KMS-11 (cell line): Measurements from ENCODE around the gene DMC1.
A peak's percentile ranks its signal among the peaks of the same experiment; 100 is the strongest.

Experiments used
- H2AFZ ChIP-seq: fragments of 200-600 bp; sonication (generic); 2 replicates; pipeline ENCODE4 v1.6.1; 2016; ENCODE audit warnings: antibody characterized with exemption, mixed run types, low read depth
- H3K27ac ChIP-seq: fragments of 200-600 bp; sonication (generic); 2 replicates; pipeline ENCODE4 v1.6.1; 2016; ENCODE audit warnings: mild to moderate bottlenecking, mixed run types
- H3K27me3 ChIP-seq: fragments of 200-600 bp; sonication (generic); 2 replicates; pipeline ENCODE4 v1.6.1; 2017; ENCODE audit warnings: mild to moderate bottlenecking, low read depth, mixed run types, moderate library complexity; ENCODE audit not compliant: insufficient read depth
- H3K36me3 ChIP-seq: fragments of 200-600 bp; sonication (generic); 2 replicates; pipeline ENCODE4 v1.6.1; 2017; ENCODE audit warnings: mild to moderate bottlenecking, mixed run types; ENCODE audit not compliant: insufficient read depth
- H3K4me1 ChIP-seq: fragments of 200-600 bp; sonication (generic); 2 replicates; pipeline ENCODE4 v1.6.1; 2016; ENCODE audit warnings: mild to moderate bottlenecking, low read depth, mixed run types; ENCODE audit not compliant: poor library complexity, severe bottlenecking
- H3K4me2 ChIP-seq: fragments of 200-600 bp; sonication (generic); 2 replicates; pipeline ENCODE4 v1.7.0; 2016; ENCODE audit warnings: mild to moderate bottlenecking, mixed run types
- H3K4me3 ChIP-seq: fragments of 200-600 bp; sonication (generic); IDR thresholded peaks from 2 replicates; pipeline ENCODE4 v1.6.1; 2017; ENCODE audit warnings: low read depth, low read length, mixed read lengths; ENCODE audit not compliant: insufficient read depth
- H3K79me2 ChIP-seq: fragments of 200-600 bp; sonication (generic); 2 replicates; pipeline ENCODE4 v1.6.1; 2016; ENCODE audit warnings: low read depth, mixed run types; ENCODE audit not compliant: insufficient read depth
- H3K9ac ChIP-seq: fragments of 200-600 bp; sonication (generic); 2 replicates; pipeline ENCODE4 v1.6.1; 2016; ENCODE audit warnings: mild to moderate bottlenecking, mixed run types
- H4K20me1 ChIP-seq: fragments of 200-600 bp; sonication (generic); 2 replicates; pipeline ENCODE4 v1.6.1; 2016; ENCODE audit warnings: mild to moderate bottlenecking, mixed run types; ENCODE audit not compliant: insufficient read depth
- CTCF ChIP-seq: fragments of 200-600 bp; sonication (generic); conservative IDR thresholded peaks from 2 replicates; pipeline ENCODE4 v1.6.1; 2017; ENCODE audit warnings: low read depth, mild to moderate bottlenecking, antibody characterized with exemption, low read length, moderate library complexity, mixed read lengths

The DMC1 gene

GRCh38 chr22:38510416-38510970, 59.5 kb downstream of the DMC1 start:
- Histone ChIP-seq H3K36me3 (no peaks in the 10 kb centered on the region), H4K20me1 (no peaks in the 10 kb centered on the region), H3K79me2 (peaks cover 2% of the 10 kb centered on the region; the same call in 1 of the 2 replicates), H2AFZ (no peak overlapping the region), H3K27ac (no peak overlapping the region), H3K4me1 (peaks cover 15% of the 10 kb centered on the region), H3K27me3 (no peaks in the 10 kb centered on the region), H3K4me3 (no peak overlapping the region), H3K4me2 (no peak overlapping the region), H3K9ac (no peak overlapping the region)
- no peak for TF ChIP-seq CTCF

DNA sequence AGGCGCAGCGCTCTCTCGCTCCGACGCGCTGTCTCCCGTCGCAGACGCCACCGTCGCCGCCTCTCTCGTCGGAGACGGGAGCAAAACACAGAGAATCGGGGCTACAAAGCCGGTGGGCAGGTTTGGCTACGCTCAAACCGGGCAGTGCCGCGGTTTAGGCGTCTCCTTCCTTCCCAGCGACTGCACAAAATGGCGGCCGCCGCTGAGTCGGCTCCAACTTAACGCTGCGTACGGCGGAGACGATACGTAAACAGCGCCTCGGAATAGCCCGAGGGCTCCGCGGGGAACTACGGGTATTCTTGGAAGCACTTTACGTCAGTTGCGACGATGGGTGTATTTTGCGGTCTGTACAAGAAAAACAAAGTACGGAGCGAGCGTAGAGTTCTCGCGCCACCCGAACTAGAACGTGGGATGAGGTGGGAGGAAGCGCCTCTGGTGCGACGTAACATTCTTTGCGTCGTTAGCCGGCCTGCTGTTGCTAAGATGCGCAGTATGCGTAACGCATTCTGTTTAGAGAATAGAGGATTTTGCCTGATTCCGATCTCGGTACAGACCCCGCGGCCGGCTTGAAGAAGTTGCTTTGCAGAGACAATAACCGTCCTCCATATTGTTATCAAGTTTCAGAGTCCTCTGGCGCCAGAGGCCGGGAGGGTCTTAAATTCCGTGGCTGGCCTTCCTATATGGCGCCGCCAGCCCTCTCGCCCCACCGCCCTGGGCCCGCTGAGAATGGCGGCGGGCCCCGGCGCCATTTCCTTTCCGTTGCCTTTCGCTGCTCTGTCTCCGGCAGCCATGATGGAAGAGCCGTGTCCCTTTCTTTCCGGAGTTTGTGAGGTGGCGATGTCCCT, 63.6 kb downstream of the DMC1 start, which contains the start of gene DDX17:
TSS of gene DDX17 (minus strand) at position 194 of the 845 bp plus-strand sequence.
- peak within 1 kb of the TSS; percentile 100 for H3K9ac ChIP-seq
- no peaks in the 10 kb centered on the region for H3K27me3 ChIP-seq
- peak within 1 kb of the TSS; percentile 94 for H3K4me2 ChIP-seq
- peaks cover 43% of the 10 kb centered on the region for H3K79me2 ChIP-seq
- H3K27ac ChIP-seq, result peak within 1 kb of the TSS; percentile 99
- H3K4me3 ChIP-seq, result peak within 1 kb of the TSS; percentile 46
- H2AFZ ChIP-seq, result peak within 1 kb of the TSS; percentile 96
- H4K20me1 ChIP-seq, result peaks cover 32% of the 10 kb centered on the region
- peaks cover 31% of the 10 kb centered on the region for H3K4me1 ChIP-seq
- no peak for TF ChIP-seq CTCF
- H3K36me3 ChIP-seq, result no peaks in the 10 kb centered on the region; the same call in 1 of the 2 replicates

GRCh38 chr22:38505541-38506117, 64.4 kb downstream of the DMC1 start:
- no peaks in the 10 kb centered on the region; the same call in 1 of the 2 replicates for H3K36me3 ChIP-seq
- H2AFZ ChIP-seq, result peak overlapping the region; percentile 56
- peaks cover 34% of the 10 kb centered on the region for H4K20me1 ChIP-seq
- peaks cover 50% of the 10 kb centered on the region for H3K79me2 ChIP-seq
- H3K27me3 ChIP-seq, result no peaks in the 10 kb centered on the region
- H3K4me2 ChIP-seq, result peak overlapping the region; percentile 94
- no peak for TF ChIP-seq CTCF
- H3K9ac ChIP-seq, result peak overlapping the region; percentile 100
- H3K27ac ChIP-seq, result peak overlapping the region; percentile 99
- H3K4me3 ChIP-seq, result no peak overlapping the region
- H3K4me1 ChIP-seq, result peaks cover 31% of the 10 kb centered on the region

DNA sequence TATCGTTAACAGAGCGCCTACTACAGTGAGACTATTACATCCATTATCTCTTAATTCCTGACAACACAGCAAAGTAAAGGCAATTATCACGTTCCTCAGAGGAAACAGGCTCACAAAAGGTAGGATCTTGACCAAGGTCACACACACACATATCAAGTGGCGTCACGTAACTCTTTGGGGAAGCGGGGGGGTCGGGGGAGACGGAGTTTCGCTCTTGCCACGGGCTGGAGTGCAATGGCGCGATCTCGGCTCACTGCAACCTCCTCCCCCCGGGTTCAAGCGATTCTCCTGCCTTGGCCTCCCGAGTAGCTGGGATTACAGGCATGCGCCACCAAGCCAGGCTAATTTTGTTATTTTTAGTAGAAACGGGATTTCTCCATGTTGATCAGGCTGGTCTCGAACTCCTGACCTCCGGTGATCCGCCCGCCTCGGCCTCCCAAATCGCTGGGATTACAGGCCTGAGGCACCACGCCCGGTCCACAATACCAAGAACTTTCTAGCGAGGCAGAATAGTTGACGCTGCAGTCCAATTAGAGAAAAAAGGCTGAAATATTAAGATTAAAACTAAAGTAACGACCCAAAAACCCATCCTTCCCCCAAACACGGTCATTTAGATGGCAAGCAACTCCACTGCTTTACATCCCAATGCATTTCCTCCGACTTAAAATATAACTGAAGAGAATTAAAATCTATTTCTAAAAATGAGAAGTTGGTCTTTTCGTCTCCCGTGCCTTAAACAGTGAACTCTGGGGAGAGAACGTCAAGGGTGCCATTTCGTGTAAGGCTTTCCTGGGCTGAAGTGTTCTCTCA, 65.0 kb downstream of the DMC1 start:
- H3K4me2 ChIP-seq, result peak overlapping the region; percentile 94
- H3K9ac ChIP-seq, result peak overlapping the region; percentile 100
- H3K27me3 ChIP-seq, result no peaks in the 10 kb centered on the region
- H3K4me1 ChIP-seq, result peaks cover 33% of the 10 kb centered on the region
- H3K79me2 ChIP-seq, result peaks cover 57% of the 10 kb centered on the region
- H3K4me3 ChIP-seq, result peak overlapping the region; percentile 46
- TF ChIP-seq CTCF, result no peak
- peaks cover 5% of the 10 kb centered on the region; the same call in 1 of the 2 replicates for H3K36me3 ChIP-seq
- peak overlapping the region; percentile 99 for H3K27ac ChIP-seq
- no peak overlapping the region for H2AFZ ChIP-seq
- peaks cover 34% of the 10 kb centered on the region for H4K20me1 ChIP-seq
